C4-2B (cell line): Measurements from ENCODE around the gene THBS4.

Experiments used
- CTCF ChIP-seq: fragments of 450-650 bp; conservative IDR thresholded peaks from 2 replicates; pipeline ENCODE4 v1.5.1; 2017; ENCODE audit warnings: mild to moderate bottlenecking
- ZFX ChIP-seq: fragments of 450-650 bp; IDR thresholded peaks from 2 replicates; pipeline ENCODE4 v1.6.1; 2017

DNA sequence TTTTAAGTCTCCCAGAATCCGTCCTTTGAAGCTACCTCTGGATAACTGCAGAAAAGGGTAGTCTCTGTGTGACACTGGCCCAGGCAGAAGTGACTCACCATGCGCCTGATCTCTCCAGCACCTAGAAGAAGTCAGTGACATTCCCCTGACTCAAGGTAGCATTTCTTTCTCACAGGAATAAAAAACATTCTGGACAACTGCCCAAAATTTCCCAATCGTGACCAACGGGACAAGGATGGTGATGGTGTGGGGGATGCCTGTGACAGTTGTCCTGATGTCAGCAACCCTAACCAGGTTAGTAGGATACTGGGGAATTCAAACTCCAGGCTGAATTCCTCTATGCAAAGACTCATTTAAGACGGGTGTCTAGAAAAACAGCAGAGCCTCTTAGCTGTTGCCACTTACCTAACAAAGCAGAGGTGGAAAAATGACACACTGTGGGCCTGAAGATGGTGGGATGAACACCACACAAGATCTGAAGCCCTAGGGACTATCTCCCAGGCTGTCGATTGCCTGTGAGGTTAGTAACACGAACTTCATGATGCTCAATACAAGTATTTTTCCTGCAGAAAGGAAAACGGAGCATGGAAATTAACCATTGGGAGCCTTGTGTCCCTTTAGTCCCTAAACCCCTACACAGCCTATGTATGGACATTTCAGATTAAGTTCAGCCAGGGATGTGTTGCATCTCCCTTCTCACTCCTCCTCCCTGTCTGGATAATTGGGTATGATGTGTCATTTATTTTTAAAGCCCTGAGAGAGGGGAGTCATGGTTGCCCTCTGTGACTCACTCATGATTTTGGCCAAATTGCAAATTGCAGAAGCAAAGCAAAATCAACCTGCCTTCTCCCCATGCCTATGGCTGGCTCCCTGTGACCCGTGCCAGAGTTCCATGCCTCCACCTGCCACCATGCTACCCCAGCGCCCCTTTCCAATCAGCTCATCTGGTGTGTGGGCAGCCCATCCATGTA, 37.2 kb downstream of the THBS4 start:
- no peak for TF ChIP-seq CTCF
- TF ChIP-seq ZFX, result no peak
